HCT116 (cell line): ENCODE measurements around the gene LRCH1. TPM values are rescaled to one million over a fixed set of nuclear protein-coding genes. Genes with fewer than 3 reads are reported as not detected.
A peak's percentile ranks its signal among the peaks of the same experiment; 100 is the strongest.

Source experiments
- ATAC-seq: fragments of 200-7000 bp; cut with Tn5 transposase; 2 replicates; pipeline ENCODE4 v1.9.1; 2020; ENCODE audit warnings: mild to moderate bottlenecking, moderate library complexity
- BruUV-seq: library from RNA; stranded (reverse); fragments of 400-500 nt; replicated peaks from 2 replicates; lab custom pipeline; 2021; lab: Mats Ljungman, UMichigan
- CTCF ChIA-PET: fragments of 300-600 bp; sonication (Branson Sonifier 250); formaldehyde crosslinking; loops from one replicate; lab custom pipeline; 2021; ENCODE audit warnings: antibody characterized with exemption; lab: Charles Lee
- POLR2A ChIA-PET: fragments of 300-600, 350-600 bp; sonication (Branson Sonifier 250); formaldehyde crosslinking; loops from one replicate; lab custom pipeline; 2021; ENCODE audit warnings: antibody characterized with exemption; lab: Charles Lee
- RAD21 ChIA-PET, 2 experiments: fragments of 300-600 bp; sonication (Branson Sonifier 250); formaldehyde crosslinking; loops; one replicate each; lab custom pipeline; 2023; ENCODE audit warnings: low total read pairs in 2 of 2; ENCODE audit not compliant: uncharacterized antibody in 2 of 2, unreplicated experiment in 2 of 2, low non-redundant PET in 1 of 2; lab: Charles Lee
- DNase-seq: peaks from one replicate; pipeline ENCODE4 v3.0.0-alpha.2; 2010; ENCODE audit warnings: low read depth, low spot score
- H2AFZ ChIP-seq: fragments of 200-600 bp; shearing (Covaris generic), sonication (generic); 2 replicates; pipeline ENCODE4 v1.6.1; 2017; ENCODE audit warnings: low read depth, mixed run types, mixed read lengths, antibody characterized with exemption, low read length; ENCODE audit not compliant: poor library complexity, severe bottlenecking
- H3K27ac ChIP-seq: 2 replicates; pipeline ENCODE4 v1.5.1; 2012; ENCODE audit warnings: low read depth, low read length
- H3K27me3 ChIP-seq: fragments of 200-600 bp; sonication (generic); 2 replicates; pipeline ENCODE4 v1.6.1; 2016; ENCODE audit warnings: mixed run types, low read length, mixed read lengths; ENCODE audit not compliant: insufficient read depth
- H3K36me3 ChIP-seq, 2 experiments: fragments of 200-500 bp in 1 of 2; fragments of 200-600 bp in 1 of 2; sonication (Bioruptor generic) in 1 of 2; sonication (generic) in 1 of 2; 2 replicates each; pipeline versions ENCODE4 v1.5.1 to v1.6.1; 2014 to 2016; ENCODE audit warnings: low read length in 2 of 2, inconsistent platforms in 1 of 2, mixed read lengths in 1 of 2, mixed run types in 1 of 2; ENCODE audit not compliant: insufficient read depth in 2 of 2, control insufficient read depth in 1 of 2
- H3K4me1 ChIP-seq, 2 experiments: fragments of 200-600 bp in 1 of 2; sonication (generic) in 1 of 2; 2 replicates each; pipeline versions ENCODE4 v1.5.1 to v1.6.1; 2012 to 2017; ENCODE audit warnings: low read length in 2 of 2, inconsistent platforms in 1 of 2, mild to moderate bottlenecking in 1 of 2, mixed read lengths in 1 of 2, mixed run types in 1 of 2, moderate library complexity in 1 of 2; ENCODE audit not compliant: insufficient read depth in 2 of 2, control insufficient read depth in 1 of 2
- H3K4me2 ChIP-seq: fragments of 200-600 bp; sonication (generic); 2 replicates; pipeline ENCODE4 v1.6.1; 2017; ENCODE audit warnings: mixed run types, low read length, mixed read lengths
- H3K4me3 ChIP-seq, 2 experiments: fragments of 200-600 bp in 1 of 2; sonication (generic) in 1 of 2; replicated peaks in 1 of 2; 2 replicates each; pipeline ENCODE4 v1.5.1; 2011 to 2016; ENCODE audit warnings: low read length in 2 of 2, control low read depth in 1 of 2, low read depth in 1 of 2, mild to moderate bottlenecking in 1 of 2, mixed read lengths in 1 of 2, mixed run types in 1 of 2
- H3K79me2 ChIP-seq: fragments of 200-600 bp; sonication (generic); 2 replicates; pipeline ENCODE4 v1.6.1; 2017; ENCODE audit warnings: mild to moderate bottlenecking, mixed run types, low read length, moderate library complexity, mixed read lengths; ENCODE audit not compliant: insufficient read depth
- H3K9ac ChIP-seq: fragments of 200-600 bp; sonication (generic); 2 replicates; pipeline ENCODE4 v1.6.1; 2016; ENCODE audit warnings: low read length, mixed read lengths
- H3K9me2 ChIP-seq: fragments of 200-600 bp; sonication (generic), shearing (Covaris generic); 2 replicates; pipeline ENCODE4 v1.6.1; 2017; ENCODE audit warnings: mixed run types, mild to moderate bottlenecking, moderate library complexity; ENCODE audit not compliant: insufficient read depth
- H3K9me3 ChIP-seq, 2 experiments: fragments of 200-500 bp in 1 of 2; fragments of 200-600 bp in 1 of 2; sonication (Bioruptor generic) in 1 of 2; sonication (generic) in 1 of 2; 2 replicates each; pipeline ENCODE4 v1.6.1; 2014 to 2017; ENCODE audit warnings: low read length in 2 of 2, mixed read lengths in 2 of 2, inconsistent platforms in 1 of 2, low read depth in 1 of 2, mild to moderate bottlenecking in 1 of 2, mixed run types in 1 of 2, moderate library complexity in 1 of 2; ENCODE audit not compliant: control insufficient read depth in 1 of 2, insufficient read depth in 1 of 2
- H4K20me1 ChIP-seq: fragments of 200-600 bp; sonication (generic), shearing (Covaris generic); 2 replicates; pipeline ENCODE4 v1.6.1; 2017; ENCODE audit warnings: mixed run types, mild to moderate bottlenecking, moderate library complexity; ENCODE audit not compliant: insufficient read depth
- ATF3 ChIP-seq: IDR thresholded peaks from 2 replicates; pipeline ENCODE4 v1.6.1; 2012
- CEBPB ChIP-seq: IDR thresholded peaks from 2 replicates; pipeline ENCODE4 v1.6.1; 2012; ENCODE audit warnings: low read depth
- CTCF ChIP-seq, 3 experiments: fragments of 200-600 bp in 1 of 3; sonication (generic) in 1 of 3; IDR thresholded peaks in 2 of 3; conservative IDR thresholded peaks in 1 of 3; 2 replicates each; pipeline ENCODE4 v1.5.1; 2012 to 2017; ENCODE audit warnings: low read depth in 2 of 3, low read length in 2 of 3, antibody characterized with exemption in 1 of 3, borderline replicate concordance in 1 of 3, control low read depth in 1 of 3, mild to moderate bottlenecking in 1 of 3, mixed read lengths in 1 of 3, mixed run types in 1 of 3, moderate library complexity in 1 of 3; ENCODE audit not compliant: insufficient read depth in 1 of 3
- EGR1 ChIP-seq: IDR thresholded peaks from 2 replicates; pipeline ENCODE4 v1.6.1; 2012; ENCODE audit warnings: low read depth
- EZH2 ChIP-seq: fragments of 200-600 bp; sonication (generic); IDR thresholded peaks from 2 replicates; pipeline ENCODE4 v1.6.1; 2017; ENCODE audit warnings: antibody characterized with exemption, mixed run types
- JUND ChIP-seq: IDR thresholded peaks from 2 replicates; pipeline ENCODE4 v1.6.1; 2012
- POLR2A ChIP-seq: IDR thresholded peaks from 2 replicates; pipeline ENCODE4 v1.7.0; 2011; ENCODE audit warnings: borderline replicate concordance; ENCODE audit not compliant: insufficient read depth, insufficient read length; ENCODE audit errors: extremely low read depth
- RAD21 ChIP-seq: IDR thresholded peaks from 2 replicates; pipeline ENCODE4 v1.6.1; 2012; ENCODE audit warnings: low read depth, mild to moderate bottlenecking
- REST ChIP-seq: IDR thresholded peaks from 2 replicates; pipeline ENCODE4 v1.6.1; 2012; ENCODE audit warnings: low read depth
- SIN3A ChIP-seq: IDR thresholded peaks from 2 replicates; pipeline ENCODE4 v1.6.1; 2012; ENCODE audit warnings: low read depth
- SRF ChIP-seq: IDR thresholded peaks from 2 replicates; pipeline ENCODE4 v1.6.1; 2012; ENCODE audit warnings: low read depth
- YY1 ChIP-seq: IDR thresholded peaks from 2 replicates; pipeline ENCODE4 v1.6.1; 2011; ENCODE audit warnings: low read length, low read depth, moderate library complexity, mild to moderate bottlenecking; ENCODE audit not compliant: insufficient replicate concordance; ENCODE audit errors: extremely low read depth
- ZNF274 ChIP-seq: fragments of 200-500 bp; sonication (Bioruptor generic); IDR thresholded peaks from 2 replicates; pipeline ENCODE4 v1.6.1; 2014; ENCODE audit warnings: mild to moderate bottlenecking, low read depth, low read length, inconsistent platforms
- intact Hi-C: fragments of 100-400 bp; cut with micrococcal nuclease; formaldehyde crosslinking; loops from 2 replicates; pipeline ENCODE4 v1.10.0; 2022
- total RNA-seq: library from RNA; stranded (reverse); gene quantifications from one replicate; pipeline ENCODE4 v1.2.1, GENCODE V29; 2021; ENCODE audit not compliant: unreplicated experiment

LRCH1 gene
- total RNA-seq, 1 experiment from 2014 or later = 15.6 TPM

GRCh38 chr13:46551410-46552302 is 1.3 kb upstream of the LRCH1 start:
- ChIA-PET POLR2A (no interaction called here), CTCF (interaction anchor here (0.7 to 3.2 kb wide), 6 partner anchors 10 to 171 kb away, joined by 3 to 25 read pairs (median 3); no protein-coding TSS in a partner anchor), RAD21 (no interaction called here)
- H3K4me3 ChIP-seq = peak overlapping the region; percentile 88
- intact Hi-C loops = loop anchor here (1.0 to 5.0 kb wide), 2 partner anchors 51 to 170 kb away; no protein-coding TSS in a partner anchor
- peak; percentile 59 for ATAC-seq
- no peak overlapping the region for H3K27ac ChIP-seq
- peaks cover 10 to 23% of the 10 kb centered on the region in 2 experiments; a peak in 3 of 4 replicates for H3K4me1 ChIP-seq
- TF ChIP-seq JUND = no peak
- TF ChIP-seq CTCF (IDR thresholded peaks at IDR 0.05 in 2 of 3, conservative IDR thresholded peaks at IDR 0.05 in 1 of 3; ENCODE audit: borderline replicate concordance in 1 of 3, insufficient read depth in 1 of 3, low read depth in 2 of 3, low read length in 2 of 3) = peak; percentile 61 to 95 (median 92)
- peak; percentile 74 for TF ChIP-seq RAD21
- TF ChIP-seq, all 23 proteins: peak for 2
- BruUV-seq = no TSS peak
- H4K20me1 ChIP-seq = no peaks in the 10 kb centered on the region
- H3K4me2 ChIP-seq = peak overlapping the region; percentile 98
- peak; percentile 67 for DNase-seq
- H3K79me2 ChIP-seq = peaks cover 34% of the 10 kb centered on the region
- H3K9me2 ChIP-seq = no peaks in the 10 kb centered on the region
- no peaks in the 10 kb centered on the region for H3K9me3 ChIP-seq
- H3K36me3 ChIP-seq = no peaks in the 10 kb centered on the region
- no peak overlapping the region for H3K9ac ChIP-seq
- H2AFZ ChIP-seq = peak overlapping the region; percentile 94
- H3K27me3 ChIP-seq = no peaks in the 10 kb centered on the region

- Histone ChIP-seq H3K4me3 (peak overlapping the region; percentile 88), H2AFZ (peak overlapping the region; percentile 94), H3K9me3 (no peaks in the 10 kb centered on the region), H3K4me2 (peak overlapping the region; percentile 98), H3K36me3 (no peaks in the 10 kb centered on the region), H4K20me1 (no peaks in the 10 kb centered on the region), H3K9ac (peak overlapping the region; percentile 81), H3K79me2 (peaks cover 40% of the 10 kb centered on the region), H3K9me2 (no peaks in the 10 kb centered on the region), H3K4me1 (peaks cover 10 to 23% of the 10 kb centered on the region in 2 experiments; a peak in 3 of 4 replicates), H3K27ac (no peak overlapping the region), H3K27me3 (no peaks in the 10 kb centered on the region)
- POLR2A ChIA-PET = no interaction called here
- RAD21 ChIA-PET = interaction anchor here in 1 of 2 experiments (1.0 kb wide), 1 partner anchor 168 kb away, joined by 3 read pairs; no protein-coding TSS in a partner anchor
- intact Hi-C loops = loop anchor here (5.0 kb wide), 1 partner anchor 50 kb away; no protein-coding TSS in a partner anchor
- BruUV-seq = TSS peak; percentile 85
- CTCF ChIA-PET = interaction anchor here (0.7 to 3.2 kb wide), 6 partner anchors 11 to 170 kb away, joined by 3 to 25 read pairs (median 4); no protein-coding TSS in a partner anchor
- ATAC-seq = no peak
- no peak for DNase-seq
- no peak for TF ChIP-seq CEBPB
- no peak for TF ChIP-seq POLR2A
- TF ChIP-seq SIN3A = no peak
- no peak for TF ChIP-seq YY1
- TF ChIP-seq REST = no peak
- TF ChIP-seq SRF = no peak
- TF ChIP-seq EZH2 = no peak
- TF ChIP-seq ATF3 = no peak
- TF ChIP-seq EGR1 = no peak
- TF ChIP-seq ZNF274 = no peak
These were observed 677 bp upstream of the LRCH1 start for GRCh38 chr13:46552303-46552682.
